ENCODE data around the gene PLA2G15.

DNA sequence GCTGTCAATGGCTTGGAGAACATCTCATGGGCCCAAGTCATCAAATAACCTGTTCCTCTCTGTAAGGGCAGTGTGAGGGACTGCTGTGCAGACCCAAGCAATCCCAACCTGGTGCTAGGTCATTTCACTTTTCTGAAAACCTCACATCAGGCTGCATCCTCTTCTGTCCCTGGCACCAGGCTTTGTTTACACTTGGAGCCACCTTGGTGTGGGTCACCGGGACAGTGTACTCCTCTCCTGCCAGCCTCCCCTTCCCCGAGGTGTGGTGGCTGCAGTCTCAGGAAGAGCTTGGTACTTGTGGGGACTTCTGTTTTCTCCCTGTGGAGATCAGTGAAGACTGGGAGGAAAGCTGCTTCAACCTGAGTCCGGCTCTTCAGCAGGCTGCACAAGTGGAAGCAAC lies 53.1 kb downstream of the PLA2G15 start:
- TF ChIP-seq, protein P1, sequence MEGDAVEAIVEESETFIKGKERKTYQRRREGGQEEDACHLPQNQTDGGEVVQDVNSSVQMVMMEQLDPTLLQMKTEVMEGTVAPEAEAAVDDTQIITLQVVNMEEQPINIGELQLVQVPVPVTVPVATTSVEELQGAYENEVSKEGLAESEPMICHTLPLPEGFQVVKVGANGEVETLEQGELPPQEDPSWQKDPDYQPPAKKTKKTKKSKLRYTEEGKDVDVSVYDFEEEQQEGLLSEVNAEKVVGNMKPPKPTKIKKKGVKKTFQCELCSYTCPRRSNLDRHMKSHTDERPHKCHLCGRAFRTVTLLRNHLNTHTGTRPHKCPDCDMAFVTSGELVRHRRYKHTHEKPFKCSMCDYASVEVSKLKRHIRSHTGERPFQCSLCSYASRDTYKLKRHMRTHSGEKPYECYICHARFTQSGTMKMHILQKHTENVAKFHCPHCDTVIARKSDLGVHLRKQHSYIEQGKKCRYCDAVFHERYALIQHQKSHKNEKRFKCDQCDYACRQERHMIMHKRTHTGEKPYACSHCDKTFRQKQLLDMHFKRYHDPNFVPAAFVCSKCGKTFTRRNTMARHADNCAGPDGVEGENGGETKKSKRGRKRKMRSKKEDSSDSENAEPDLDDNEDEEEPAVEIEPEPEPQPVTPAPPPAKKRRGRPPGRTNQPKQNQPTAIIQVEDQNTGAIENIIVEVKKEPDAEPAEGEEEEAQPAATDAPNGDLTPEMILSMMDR (IDR thresholded peaks at IDR 0.05): no peak
- TF ChIP-seq POLR2A (IDR thresholded peaks at IDR 0.05): no peak
